Measurements from ENCODE around the gene RPL4.

RPL4 gene

DNA sequence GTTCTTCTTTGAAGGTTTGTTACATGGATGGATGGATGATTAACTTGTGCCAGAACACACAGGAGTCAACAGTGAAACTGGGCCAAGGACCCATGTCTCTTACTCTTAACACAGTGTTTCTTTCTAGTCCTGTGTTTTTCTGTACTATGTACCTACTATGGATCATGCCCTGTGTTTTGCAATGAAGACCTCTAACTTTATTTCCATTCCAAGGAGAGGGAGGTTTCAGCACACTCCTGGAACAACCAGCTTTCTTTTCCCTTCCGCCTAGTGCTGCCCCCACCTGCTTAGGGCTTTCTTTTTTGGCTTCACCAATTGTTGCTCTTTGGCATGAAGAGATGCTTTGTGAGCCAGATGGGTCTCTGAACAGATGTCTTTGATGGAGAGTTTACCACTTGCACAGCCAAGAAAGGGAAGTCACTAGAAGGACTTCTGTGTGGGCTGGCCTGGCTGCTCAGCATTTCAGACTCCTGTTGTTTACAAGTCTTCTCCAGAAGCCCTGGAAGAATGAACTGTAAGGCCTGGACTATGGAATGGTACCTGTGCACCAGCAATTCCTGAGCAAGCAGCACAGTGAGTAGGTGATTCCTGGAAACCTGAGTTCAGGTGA is 51.6 kb downstream of the RPL4 start:
- no peak for DNase-seq

- DNase-seq = no peak
Observed at GRCh38 chr15:66452420-66452819, 52.2 kb downstream of the RPL4 start.
